Right lobe of liver (tissue), 6 donors: Measurements from ENCODE around the gene NDUFS7. TPM values are rescaled to one million over a fixed set of nuclear protein-coding genes. Genes with fewer than 3 reads are reported as not detected.

Experiments used
- ATAC-seq, 4 donors: fragments of 200-7000 bp; cut with Tn5 transposase; one replicate each; pipeline ENCODE4 v1.9.1; 2020; ENCODE audit warnings: mild to moderate bottlenecking in 4 of 4, moderate library complexity in 4 of 4
- DNase-seq, 3 donors: peaks; one replicate each; pipeline ENCODE4 v3.0.0-alpha.2; 2020
- H3K27ac ChIP-seq, 3 donors: fragments of 200-600 bp; one replicate each; pipeline ENCODE4 v1.8.0; 2022
- H3K27me3 ChIP-seq, 2 donors: fragments of 200-600 bp; one replicate each; pipeline ENCODE4 v1.8.0; 2022
- H3K36me3 ChIP-seq, 4 donors: fragments of 200-600 bp; sonication (generic) in 1 of 4; one replicate each; pipeline versions ENCODE4 v1.5.1 to v1.8.0; 2017 to 2022; ENCODE audit warnings: control low read depth in 1 of 4
- H3K4me1 ChIP-seq, 4 donors: fragments of 200-600 bp; sonication (generic) in 1 of 4; one replicate each; pipeline versions ENCODE4 v1.5.1 to v1.8.0; 2017 to 2022; ENCODE audit warnings: control low read depth in 1 of 4
- H3K4me3 ChIP-seq, 3 donors: fragments of 200-600 bp; one replicate each; pipeline ENCODE4 v1.8.0; 2022
- H3K9me3 ChIP-seq, 4 donors: fragments of 200-600 bp; sonication (generic) in 1 of 4; one replicate each; pipeline versions ENCODE4 v1.5.1 to v1.8.0; 2017 to 2022; ENCODE audit warnings: control low read depth in 1 of 4
- POLR2A ChIP-seq: fragments of 450-650 bp; IDR thresholded peaks from one replicate; pipeline ENCODE4 v1.6.1; 2017; ENCODE audit warnings: antibody characterized with exemption, mild to moderate bottlenecking
- WGBS: methylation state at CpG from one replicate; pipeline ENCODE4 v1.1.6; 2018; ENCODE audit warnings: low coverage, low lambda C conversion rate; ENCODE audit not compliant: insufficient coverage; ENCODE audit errors: missing lambda C conversion rate; 5-methylcytosine and 5-hydroxymethylcytosine counted together
- intact Hi-C, 2 donors: fragments of 100-400 bp; cut with DNase I; formaldehyde crosslinking; loops; one replicate each; pipeline versions ENCODE4 v1.11.2 to v1.14.1; 2022
- total RNA-seq, 6 experiments: library from RNA; depleted of rRNA in 2 of 6; stranded (reverse); fragments of >200 nt in 2 of 6; fragmentation: NEBNext Ultra II Directional in 3 of 6; extraction: Animal tissue kit (Norgen Biotek cat#: 25700) in 3 of 6; gene quantifications; one replicate each; pipeline versions ENCODE4 v1.1.0 to v1.2.4, GENCODE V29; 2016 to 2023
- TF ChIP-seq, protein P1 (sequence below), 4 donors: fragments of 200-600 bp in 3 of 4; fragments of 450-650 bp in 1 of 4; IDR thresholded peaks; one replicate each; pipeline versions ENCODE4 v1.5.1 to v1.8.0; 2016 to 2022; ENCODE audit warnings: antibody characterized with exemption in 4 of 4, mild to moderate bottlenecking in 2 of 4
- donor health status: DM: no; HTN: yes; CAD: no.
- donor health status: DM: no; HTN: no; CAD: no.
- donor health status: DM: no; HTN: no; CAD: no.
- donor health status: DM: no; HTN: yes; CAD: no.
- donor health status: DM: no; HTN: yes; CAD: no.

NDUFS7 gene
- total RNA-seq, 6 experiments from 2014 or later, result 70.1 to 210 (median 85.0) TPM

DNA sequence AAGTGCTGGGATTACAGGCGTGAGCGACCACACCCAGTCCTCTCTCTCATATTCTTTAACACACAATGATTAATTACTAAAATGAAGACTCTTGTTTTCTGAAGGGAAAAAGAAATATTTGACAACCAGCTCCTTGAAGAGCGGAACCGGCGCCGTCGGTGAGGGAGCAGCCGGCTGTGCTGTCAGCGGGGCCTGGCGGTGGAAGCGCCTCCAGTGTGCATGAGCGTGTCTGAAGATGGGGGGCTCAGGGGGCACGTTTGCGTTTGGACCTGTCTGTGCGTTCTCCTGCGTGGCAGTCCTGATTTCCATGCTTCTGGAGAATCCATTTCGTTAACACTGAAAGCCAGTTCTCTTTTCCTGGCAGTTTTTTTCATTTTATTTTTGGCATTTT lies 7.3 kb upstream of the NDUFS7 start:
- no peaks in the 10 kb centered on the region for H3K27me3 ChIP-seq
- H3K4me3 ChIP-seq, result no peak overlapping the region
- no peak for ATAC-seq
- intact Hi-C loops, result no loop called here
- no peaks in the 10 kb centered on the region for H3K9me3 ChIP-seq
- H3K36me3 ChIP-seq, result peaks cover 0 to 35% (median 4%) of the 10 kb centered on the region in 4 donors
- TF ChIP-seq, protein P1, sequence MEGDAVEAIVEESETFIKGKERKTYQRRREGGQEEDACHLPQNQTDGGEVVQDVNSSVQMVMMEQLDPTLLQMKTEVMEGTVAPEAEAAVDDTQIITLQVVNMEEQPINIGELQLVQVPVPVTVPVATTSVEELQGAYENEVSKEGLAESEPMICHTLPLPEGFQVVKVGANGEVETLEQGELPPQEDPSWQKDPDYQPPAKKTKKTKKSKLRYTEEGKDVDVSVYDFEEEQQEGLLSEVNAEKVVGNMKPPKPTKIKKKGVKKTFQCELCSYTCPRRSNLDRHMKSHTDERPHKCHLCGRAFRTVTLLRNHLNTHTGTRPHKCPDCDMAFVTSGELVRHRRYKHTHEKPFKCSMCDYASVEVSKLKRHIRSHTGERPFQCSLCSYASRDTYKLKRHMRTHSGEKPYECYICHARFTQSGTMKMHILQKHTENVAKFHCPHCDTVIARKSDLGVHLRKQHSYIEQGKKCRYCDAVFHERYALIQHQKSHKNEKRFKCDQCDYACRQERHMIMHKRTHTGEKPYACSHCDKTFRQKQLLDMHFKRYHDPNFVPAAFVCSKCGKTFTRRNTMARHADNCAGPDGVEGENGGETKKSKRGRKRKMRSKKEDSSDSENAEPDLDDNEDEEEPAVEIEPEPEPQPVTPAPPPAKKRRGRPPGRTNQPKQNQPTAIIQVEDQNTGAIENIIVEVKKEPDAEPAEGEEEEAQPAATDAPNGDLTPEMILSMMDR (IDR thresholded peaks at IDR 0.05), result no peak
- TF ChIP-seq POLR2A, result no peak
- no peak overlapping the region for H3K27ac ChIP-seq
- peaks cover 0 to 26% (median 13%) of the 10 kb centered on the region in 4 donors for H3K4me1 ChIP-seq
- WGBS, result 87% methylated on average over 8 of the region's 17 CpGs
- DNase-seq, result no peak

DNA sequence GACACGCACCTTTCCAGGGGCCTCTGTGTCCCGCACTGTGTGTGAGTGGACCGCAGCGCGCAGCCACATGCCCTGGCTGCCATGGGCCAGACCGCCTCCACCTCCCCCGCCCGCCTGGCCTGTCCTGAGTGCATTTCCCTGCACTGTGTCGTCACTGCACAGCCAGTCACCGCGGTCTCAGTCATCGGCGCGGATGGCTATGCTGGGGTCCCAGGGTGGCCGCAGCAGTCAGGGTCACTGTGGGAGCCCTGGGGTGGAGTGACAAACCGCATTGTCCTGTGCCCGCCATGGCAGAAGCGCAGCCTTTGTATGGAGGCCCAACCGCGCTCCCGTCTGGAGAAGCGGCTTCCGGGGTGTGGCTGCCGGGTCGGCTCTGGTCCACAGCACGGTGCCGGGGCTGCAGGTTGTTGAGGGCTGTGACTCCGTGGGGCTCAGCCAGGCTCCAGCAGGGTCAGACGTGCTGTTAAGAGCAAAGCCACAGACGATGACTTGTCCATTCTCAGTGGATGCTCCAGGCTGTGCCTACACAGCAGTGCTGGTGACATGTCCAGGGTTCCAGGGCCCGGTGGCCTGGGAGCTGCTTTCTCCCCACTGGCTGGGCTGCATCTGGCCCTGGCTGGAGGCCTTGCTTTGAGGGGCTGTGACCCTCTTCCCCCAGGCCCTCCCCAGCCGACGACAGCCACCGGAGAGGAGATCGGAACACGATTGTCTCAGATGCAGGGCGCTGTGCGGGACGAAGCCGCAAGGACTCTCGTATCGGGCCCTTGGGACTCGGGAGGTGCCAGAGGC lies 6.3 kb upstream of the NDUFS7 start:
- 95% methylated on average over 12 of the region's 43 CpGs for WGBS
- ATAC-seq, result no peak
- Histone ChIP-seq H3K36me3 (peaks cover 0 to 31% (median 4%) of the 10 kb centered on the region in 4 donors), H3K27ac (no peak overlapping the region), H3K4me3 (no peak overlapping the region), H3K4me1 (peaks cover 0 to 24% (median 12%) of the 10 kb centered on the region in 4 donors), H3K9me3 (no peaks in the 10 kb centered on the region), H3K27me3 (no peaks in the 10 kb centered on the region)
- intact Hi-C loops, result no loop called here
- peak in 1 of 3 donors; percentile 43 for DNase-seq
- TF ChIP-seq, protein P1 (IDR thresholded peaks at IDR 0.05), result no peak
- no peak for TF ChIP-seq POLR2A

DNA sequence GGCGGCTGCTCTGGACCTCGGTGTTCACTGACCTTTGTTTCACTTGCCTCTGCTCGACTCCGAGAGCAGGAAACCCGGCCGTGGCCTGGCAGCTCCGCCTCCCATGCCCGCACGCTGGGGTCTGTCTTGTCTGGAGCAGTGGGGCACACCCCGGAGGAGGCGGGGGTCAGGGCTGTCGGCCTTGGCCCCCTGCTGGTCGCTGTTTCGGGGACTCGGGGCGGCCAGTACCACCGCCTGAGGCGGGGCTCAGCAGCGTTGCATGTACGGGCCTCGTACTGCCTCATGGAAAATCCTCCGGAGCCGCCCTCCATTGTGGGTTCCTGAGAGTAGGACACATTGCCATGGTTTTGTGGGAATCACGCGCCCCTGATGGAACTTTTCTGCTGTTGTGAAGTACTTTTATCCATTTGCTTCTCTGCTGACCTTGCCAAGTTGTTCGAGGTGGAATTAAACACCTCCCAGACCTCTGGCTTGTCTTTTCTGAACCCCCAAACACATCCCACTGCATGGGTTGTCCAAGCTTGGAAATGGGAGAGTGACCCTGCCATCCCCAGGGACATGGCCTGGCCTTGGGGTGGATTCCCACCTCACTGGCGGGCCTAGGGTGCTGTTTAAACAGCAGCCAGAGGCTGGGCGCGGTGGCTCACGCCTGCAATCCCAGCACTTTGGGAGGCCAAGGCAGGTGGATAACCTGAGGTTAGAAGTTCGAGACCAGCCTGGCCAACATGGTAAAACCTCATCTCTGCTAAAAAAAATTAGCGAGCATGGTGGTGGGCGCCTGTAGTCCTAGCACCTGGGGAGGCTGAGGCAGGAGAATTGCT lies 5.5 kb upstream of the NDUFS7 start:
- Histone ChIP-seq H3K4me1 (peaks cover 0 to 16% (median 8%) of the 10 kb centered on the region in 4 donors), H3K36me3 (peaks cover 0 to 23% (median 4%) of the 10 kb centered on the region in 4 donors), H3K27me3 (no peaks in the 10 kb centered on the region), H3K4me3 (no peak overlapping the region), H3K27ac (no peak overlapping the region), H3K9me3 (no peaks in the 10 kb centered on the region)
- TF ChIP-seq, protein P1 (IDR thresholded peaks at IDR 0.05), result no peak
- no peak for TF ChIP-seq POLR2A
- intact Hi-C loops, result no loop called here
- peak in 1 of 3 donors; percentile 48 for DNase-seq
- no peak for ATAC-seq
- WGBS, result 94% methylated on average over 6 of the region's 33 CpGs

DNA sequence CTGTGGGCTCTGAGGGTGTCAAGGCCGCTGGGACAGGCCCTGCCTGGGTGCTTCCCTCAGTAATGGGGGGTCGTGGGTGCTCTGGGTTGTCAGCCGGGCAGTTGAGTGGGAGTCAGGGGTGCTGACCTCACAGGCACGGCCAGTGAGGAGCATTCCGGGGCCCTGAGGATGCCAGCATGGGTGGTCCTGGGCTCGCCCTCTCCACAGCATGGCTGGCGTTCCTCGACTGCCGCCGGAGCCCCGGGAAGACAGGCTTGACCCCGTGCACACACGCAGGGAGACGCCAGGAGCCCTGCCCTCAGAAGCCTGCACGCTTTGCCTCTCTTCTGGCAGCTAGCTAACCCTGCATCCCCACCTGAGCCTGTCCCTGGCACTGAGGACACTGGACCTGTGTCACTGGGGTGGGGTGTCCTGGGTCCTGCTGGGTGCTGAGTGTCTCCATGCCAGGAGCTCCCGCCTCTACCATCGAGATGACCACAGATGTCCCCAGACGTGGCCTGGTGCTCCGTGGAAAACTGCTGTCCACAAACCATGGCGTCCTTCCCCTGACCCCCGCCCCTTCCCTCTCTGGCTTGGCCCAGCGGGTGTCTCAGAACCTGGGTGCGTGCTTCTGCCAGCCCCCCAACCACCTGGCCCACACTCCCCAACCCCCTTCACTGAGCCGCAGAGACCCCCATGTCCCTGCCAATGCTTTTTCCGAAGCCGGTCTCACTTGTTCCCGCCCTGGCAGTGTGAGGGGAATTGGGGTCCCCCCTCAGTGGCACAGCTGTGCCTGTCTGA lies 4.4 kb upstream of the NDUFS7 start:
- Histone ChIP-seq H3K27ac (no peak overlapping the region), H3K4me1 (peaks cover 0 to 5% (median 2%) of the 10 kb centered on the region in 4 donors), H3K27me3 (no peaks in the 10 kb centered on the region), H3K9me3 (no peaks in the 10 kb centered on the region), H3K4me3 (no peak overlapping the region), H3K36me3 (peaks cover 0 to 19% (median 4%) of the 10 kb centered on the region in 4 donors)
- 100% methylated on average over 2 of the region's 27 CpGs for WGBS
- intact Hi-C loops, result no loop called here
- DNase-seq (peak in 1 of 3 donors; percentile 47), ATAC-seq (no peak)
- TF ChIP-seq, protein P1 (IDR thresholded peaks at IDR 0.05), result no peak
- no peak for TF ChIP-seq POLR2A
